AG09309 (cell line): ENCODE measurements around the gene PACS1.
"Not testable (repeated sequence)": the region's sequence is repeated elsewhere in the genome, so short reads cannot be mapped to it uniquely, and the experiment has no call there.

ENCODE experiments used
- DNase-seq: peaks from one replicate; pipeline ENCODE4 v3.0.0-alpha.2; 2010; ENCODE audit warnings: low read depth
- H3K4me3 ChIP-seq: 2 replicates; pipeline ENCODE4 v1.5.1; 2011; ENCODE audit warnings: mild to moderate bottlenecking, low read depth, low read length, moderate library complexity; ENCODE audit not compliant: control insufficient read depth
- CTCF ChIP-seq: IDR thresholded peaks from 2 replicates; pipeline ENCODE4 v1.5.1; 2011; ENCODE audit warnings: mild to moderate bottlenecking, low read depth, low read length, inconsistent platforms; ENCODE audit not compliant: insufficient read depth, control insufficient read depth; ENCODE audit errors: missing control alignments

PACS1 gene

DNA sequence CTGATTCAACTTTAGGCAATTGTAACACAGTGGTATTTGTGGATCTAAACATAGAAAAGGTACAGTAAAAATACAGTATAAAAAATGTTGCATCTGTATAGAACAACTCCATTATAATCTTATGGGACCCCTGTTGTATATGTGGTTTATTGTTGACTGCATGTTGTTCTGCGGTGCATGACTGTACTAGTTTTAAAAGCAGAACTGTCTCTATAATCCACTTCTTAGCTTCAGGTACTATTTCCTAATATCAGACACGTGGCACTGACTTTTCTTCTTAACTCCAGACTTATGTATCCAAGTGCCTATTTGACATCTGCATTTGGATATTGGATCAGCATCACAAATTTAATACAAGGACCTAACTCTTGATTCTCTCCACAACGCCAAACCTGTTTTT, 41.1 kb downstream of the PACS1 start:
- no peak overlapping the region for H3K4me3 ChIP-seq
- DNase-seq = no peak
- TF ChIP-seq CTCF = no peak

DNA sequence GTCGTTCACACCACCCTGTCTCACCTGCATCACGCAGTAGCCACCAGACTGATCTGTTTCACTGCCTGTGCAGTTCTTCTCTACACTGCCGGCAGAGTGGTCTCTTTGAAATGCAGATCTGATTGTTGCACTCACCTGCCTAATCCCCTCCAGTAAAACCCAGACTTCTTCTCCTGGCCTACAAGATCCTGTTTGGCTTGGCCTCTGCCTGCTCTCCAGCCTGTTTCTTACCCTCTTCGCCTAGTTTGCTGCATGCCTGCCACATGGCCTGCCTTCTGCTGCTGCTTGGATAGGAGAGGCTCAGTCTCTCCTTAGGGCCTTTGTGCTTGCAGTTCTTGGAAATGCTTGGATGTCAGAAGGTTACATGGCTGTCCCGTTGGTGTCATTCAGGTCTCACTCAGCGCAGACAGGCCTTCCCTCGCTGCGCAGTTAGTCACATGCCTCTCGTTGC, 42.0 kb downstream of the PACS1 start:
- no peak for DNase-seq
- no peak for TF ChIP-seq CTCF

GRCh38 chr11:66112601-66113499, 42.8 kb downstream of the PACS1 start:
- H3K4me3 ChIP-seq = no peak overlapping the region
- DNase-seq = peak; percentile 66
- no peak for TF ChIP-seq CTCF

More for the DNA sequence above, 42.0 kb downstream of the PACS1 start:
- no peak overlapping the region for H3K4me3 ChIP-seq

- H3K4me3 ChIP-seq, DNase-seq: not testable (repeated sequence)
These were observed 44.9 kb downstream of the PACS1 start for GRCh38 chr11:66114957-66115356.

DNA sequence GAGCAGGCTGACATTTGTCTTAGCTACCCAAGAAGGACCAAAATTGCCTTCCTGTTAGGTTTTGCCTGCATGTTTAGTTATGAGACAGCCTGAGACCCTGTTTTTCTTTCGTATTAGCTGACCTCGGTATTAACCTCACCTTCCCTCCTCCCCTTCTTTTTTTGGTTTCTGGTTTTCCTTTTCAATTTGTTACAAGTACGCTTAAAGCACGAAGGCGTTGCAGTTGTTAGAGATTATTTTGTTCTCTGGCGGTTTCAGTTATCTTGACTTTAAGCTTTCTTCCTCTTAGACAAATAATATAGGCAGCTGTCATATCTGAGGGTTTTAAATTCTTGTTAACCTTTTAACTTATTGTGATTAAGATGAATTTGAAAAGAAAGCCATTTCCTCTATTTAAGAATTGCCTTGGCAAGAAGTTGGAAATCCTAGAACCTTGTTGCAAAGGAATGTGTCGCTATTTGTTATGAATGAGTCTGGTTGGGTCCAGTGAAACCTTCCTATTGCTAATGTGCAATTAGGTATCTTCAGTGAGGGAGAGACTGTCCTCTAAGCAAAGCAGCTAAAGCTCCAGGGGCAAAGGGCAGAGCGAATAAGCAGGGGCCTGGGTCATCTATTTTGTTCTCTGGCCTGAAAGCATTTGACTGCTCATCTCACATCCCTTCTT, 45.7 kb downstream of the PACS1 start:
- TF ChIP-seq CTCF = no peak
- no peak for DNase-seq
- H3K4me3 ChIP-seq = no peak overlapping the region

DNA sequence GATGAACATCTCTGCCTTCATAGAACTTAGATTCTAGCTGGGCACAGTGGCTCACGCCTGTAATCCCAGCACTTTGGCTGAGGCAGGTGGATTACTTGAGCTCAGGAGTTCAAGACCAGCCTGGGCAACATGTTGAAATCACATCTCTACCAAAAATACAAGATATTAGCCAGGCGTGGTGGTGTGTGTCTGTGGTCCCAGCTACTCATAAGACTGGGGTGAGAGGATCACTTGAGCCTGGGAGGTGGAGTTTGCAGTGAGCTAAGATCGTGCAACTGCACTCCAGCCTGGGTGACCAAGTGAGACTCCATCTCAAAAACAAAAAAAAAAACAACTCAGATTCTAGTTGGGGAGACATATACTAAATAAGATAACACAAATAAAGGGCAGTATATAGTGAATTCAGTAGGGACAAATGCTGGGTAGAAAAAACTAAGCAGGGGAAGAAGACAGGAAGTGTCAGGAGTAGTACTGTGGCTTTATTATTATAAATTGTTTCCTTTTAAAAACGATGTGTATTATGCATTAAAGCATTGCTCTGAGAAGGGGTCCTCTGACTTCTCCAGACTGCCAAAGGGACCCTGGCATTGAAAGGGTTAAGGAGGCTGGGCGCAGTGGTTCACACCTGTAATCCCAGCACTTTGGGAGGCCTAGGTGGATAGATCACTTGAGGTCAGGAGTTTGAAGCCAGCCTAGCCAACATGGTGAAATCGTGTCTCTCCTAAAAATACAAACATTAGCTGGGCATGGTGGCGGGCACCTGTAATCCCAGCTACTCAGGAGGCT, 46.7 kb downstream of the PACS1 start:
- DNase-seq = no peak
- TF ChIP-seq CTCF = no peak
- H3K4me3 ChIP-seq = no peak overlapping the region

DNA sequence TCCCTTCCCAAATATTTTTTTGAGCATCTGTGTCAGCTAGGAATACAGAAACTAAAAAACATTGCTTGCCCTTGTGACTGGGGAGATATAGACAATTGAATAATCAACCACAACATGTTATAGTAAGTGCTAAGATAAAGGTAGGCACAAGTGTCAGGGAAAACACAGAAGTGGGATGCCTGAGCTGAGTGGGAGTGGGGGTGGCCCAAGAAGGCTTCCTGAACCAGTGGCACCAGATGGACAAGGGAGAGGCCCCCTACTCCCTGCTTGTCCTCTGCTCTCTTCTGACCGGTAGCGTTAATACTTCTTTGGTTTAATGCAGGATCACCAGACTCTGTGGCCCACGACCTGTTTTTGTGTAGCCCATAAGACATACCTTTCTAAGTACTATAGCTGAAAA, 48.8 kb downstream of the PACS1 start:
- TF ChIP-seq CTCF = no peak
- DNase-seq = no peak
- no peak overlapping the region for H3K4me3 ChIP-seq
